Hepatocyte (in vitro differentiated cells): ENCODE results near the gene PSD2. TPM values are rescaled to one million over a fixed set of nuclear protein-coding genes. Genes with fewer than 3 reads are reported as not detected.

ENCODE experiments used
- DNase-seq: peaks from one replicate; pipeline ENCODE4 v3.0.0-alpha.2; 2016; ENCODE audit warnings: low spot score
- H2AFZ ChIP-seq: fragments of 200-600 bp; sonication (generic); 2 replicates; pipeline ENCODE4 v1.6.0; 2016; ENCODE audit warnings: antibody characterized with exemption, mild to moderate bottlenecking
- H3K27ac ChIP-seq: fragments of 200-600 bp; sonication (generic); 2 replicates; pipeline ENCODE4 v1.5.1; 2016; ENCODE audit warnings: mild to moderate bottlenecking
- H3K27me3 ChIP-seq: fragments of 200-600 bp; sonication (generic); 2 replicates; pipeline ENCODE4 v1.6.1; 2016
- H3K36me3 ChIP-seq: fragments of 200-600 bp; sonication (generic); replicated peaks from 2 replicates; pipeline ENCODE4 v1.5.1; 2016; ENCODE audit warnings: low read depth; ENCODE audit not compliant: insufficient read depth
- H3K4me1 ChIP-seq: fragments of 200-600 bp; sonication (generic); 2 replicates; pipeline ENCODE4 v1.5.1; 2016; ENCODE audit warnings: mild to moderate bottlenecking, moderate library complexity; ENCODE audit not compliant: insufficient read depth
- H3K4me2 ChIP-seq: fragments of 200-600 bp; sonication (generic); 2 replicates; pipeline ENCODE4 v1.6.0; 2016
- H3K4me3 ChIP-seq: fragments of 200-600 bp; sonication (generic); 2 replicates; pipeline ENCODE4 v1.5.1; 2016; ENCODE audit warnings: mild to moderate bottlenecking
- H3K79me2 ChIP-seq: fragments of 200-600 bp; sonication (generic); 2 replicates; pipeline ENCODE4 v1.6.0; 2017; ENCODE audit warnings: mild to moderate bottlenecking
- H3K9me2 ChIP-seq: fragments of 200-600 bp; sonication (generic); replicated peaks from 2 replicates; pipeline ENCODE4 v1.6.0; 2017; ENCODE audit warnings: mild to moderate bottlenecking; ENCODE audit not compliant: insufficient read depth
- H3K9me3 ChIP-seq: fragments of 200-600 bp; sonication (generic); 2 replicates; pipeline ENCODE4 v1.5.1; 2016; ENCODE audit warnings: low read depth, mild to moderate bottlenecking
- H4K20me1 ChIP-seq: fragments of 200-600 bp; sonication (generic); 2 replicates; pipeline ENCODE4 v1.6.0; 2016; ENCODE audit warnings: mild to moderate bottlenecking; ENCODE audit not compliant: insufficient read depth, poor library complexity, severe bottlenecking
- CTCF ChIP-seq: fragments of 200-600 bp; sonication (generic); IDR thresholded peaks from 2 replicates; pipeline ENCODE4 v1.5.1; 2016; ENCODE audit warnings: antibody characterized with exemption, mild to moderate bottlenecking; ENCODE audit not compliant: poor library complexity
- EZH2 ChIP-seq: fragments of 200-600 bp; sonication (generic); IDR thresholded peaks from 2 replicates; pipeline ENCODE4 v1.6.1; 2016; ENCODE audit warnings: antibody characterized with exemption, mild to moderate bottlenecking, borderline replicate concordance
- EZH2phosphoT487 ChIP-seq: fragments of 200-600 bp; sonication (generic); IDR thresholded peaks from one replicate; pipeline ENCODE4 v1.6.1; 2018; ENCODE audit warnings: antibody characterized with exemption, mild to moderate bottlenecking, low read depth, moderate library complexity; ENCODE audit not compliant: unreplicated experiment, severe bottlenecking
- WGBS: methylation state at CpG from one replicate; pipeline ENCODE4 v1.1.6; 2016; ENCODE audit warnings: low lambda C conversion rate; ENCODE audit errors: missing lambda C conversion rate; 5-methylcytosine and 5-hydroxymethylcytosine counted together
- polyA plus RNA-seq: library from polyadenylated mRNA; unstranded; fragments of >200 nt; fragmentation: Nextera tagmentation; extraction: Ambion mirVana; gene quantifications from 2 replicates; pipeline ENCODE4 v1.2.1, GENCODE V29; 2016
- total RNA-seq: library from RNA; depleted of rRNA; stranded (reverse); fragments of >200 nt; gene quantifications from 2 replicates; pipeline ENCODE4 v1.2.3, GENCODE V29; 2014

Gene PSD2
- total and polyA plus RNA-seq, 2 experiments from 2014 or later = not detected

GRCh38 chr5:139757727-139758509 is 37.7 kb upstream of the PSD2 start:
- Histone ChIP-seq H3K9me2 (no peaks in the 10 kb centered on the region), H3K4me3 (no peak overlapping the region), H3K79me2 (no peaks in the 10 kb centered on the region), H3K27me3 (peaks cover 17% of the 10 kb centered on the region), H3K4me2 (no peak overlapping the region), H2AFZ (no peak overlapping the region), H3K4me1 (peaks cover 9% of the 10 kb centered on the region), H4K20me1 (no peaks in the 10 kb centered on the region), H3K9me3 (no peaks in the 10 kb centered on the region), H3K27ac (no peak overlapping the region), H3K36me3 (no peaks in the 10 kb centered on the region)
- WGBS = 72% methylated on average over 11 of the region's 11 CpGs
- DNase-seq = no peak
- TF ChIP-seq EZH2phosphoT487 = no peak
- TF ChIP-seq CTCF = no peak
- TF ChIP-seq EZH2 = no peak

GRCh38 chr5:139758510-139759075 is 37.0 kb upstream of the PSD2 start:
- Histone ChIP-seq H3K4me1 (peaks cover 9% of the 10 kb centered on the region), H3K9me3 (no peaks in the 10 kb centered on the region), H4K20me1 (no peaks in the 10 kb centered on the region), H3K36me3 (no peaks in the 10 kb centered on the region), H3K27me3 (peaks cover 23% of the 10 kb centered on the region), H2AFZ (no peak overlapping the region), H3K79me2 (no peaks in the 10 kb centered on the region), H3K4me2 (no peak overlapping the region), H3K9me2 (no peaks in the 10 kb centered on the region), H3K27ac (no peak overlapping the region), H3K4me3 (no peak overlapping the region)
- TF ChIP-seq EZH2 (no peak), EZH2phosphoT487 (no peak), CTCF (no peak)
- no peak for DNase-seq
- whole genome bisulfite sequencing = 89% methylated on average over 7 of the region's 7 CpGs

- peaks cover 30% of the 10 kb centered on the region for H3K27me3 ChIP-seq
- no peaks in the 10 kb centered on the region for H3K9me3 ChIP-seq
- H3K4me2 ChIP-seq = no peak overlapping the region
- WGBS = 83% methylated on average over 34 of the region's 36 CpGs
- no peak overlapping the region for H2AFZ ChIP-seq
- no peaks in the 10 kb centered on the region for H3K79me2 ChIP-seq
- H3K36me3 ChIP-seq = no peaks in the 10 kb centered on the region
- DNase-seq = no peak
- peaks cover 12% of the 10 kb centered on the region for H3K4me1 ChIP-seq
- no peaks in the 10 kb centered on the region for H3K9me2 ChIP-seq
- TF ChIP-seq EZH2phosphoT487 (no peak), EZH2 (no peak), CTCF (no peak)
- no peak overlapping the region for H3K4me3 ChIP-seq
- H3K27ac ChIP-seq = no peak overlapping the region
- H4K20me1 ChIP-seq = no peaks in the 10 kb centered on the region
These were observed 36.3 kb upstream of the PSD2 start for GRCh38 chr5:139759219-139759721.
